OCI-LY1 (cell line): Measurements from ENCODE around the gene VPS41.
"Not testable (repeated sequence)": the region's sequence is repeated elsewhere in the genome, so short reads cannot be mapped to it uniquely, and the experiment has no call there.

Experiments used
- CTCF ChIP-seq: fragments of 200-600 bp; sonication (generic), shearing (Covaris generic); IDR thresholded peaks from 2 replicates; pipeline ENCODE4 v1.5.1; 2017; ENCODE audit warnings: mild to moderate bottlenecking, antibody characterized with exemption, low read length, moderate library complexity, mixed read lengths
- EZH2 ChIP-seq: fragments of 200-600 bp; sonication (generic), shearing (Covaris generic); IDR thresholded peaks from 2 replicates; pipeline ENCODE4 v1.8.0; 2017; ENCODE audit warnings: borderline replicate concordance, mixed run types, mild to moderate bottlenecking, antibody characterized with exemption, low read length, moderate library complexity, mixed read lengths

DNA sequence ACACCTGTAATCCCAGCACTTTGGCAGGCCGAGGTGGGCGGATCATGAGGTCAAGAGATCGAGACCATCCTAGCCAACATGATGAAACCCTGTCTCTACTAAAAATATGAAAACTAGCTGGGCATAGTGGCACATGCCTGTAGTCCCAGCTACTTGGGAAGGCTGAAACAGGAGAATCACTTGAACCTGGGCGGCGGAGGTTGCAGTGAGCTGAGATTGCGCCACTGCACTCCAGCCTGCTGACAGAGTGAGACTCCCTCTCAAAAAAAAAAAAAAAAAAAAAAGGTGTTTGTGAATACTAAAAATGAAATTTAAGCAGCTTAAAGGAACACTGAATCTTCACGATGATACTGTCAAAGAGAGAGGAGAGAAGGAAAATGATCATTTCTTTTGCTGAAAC is 54.0 kb downstream of the VPS41 start:
- not testable (repeated sequence) for TF ChIP-seq EZH2, CTCF
